Measurements from ENCODE around the gene FXR2. TPM values are rescaled to one million over a fixed set of nuclear protein-coding genes. Genes with fewer than 3 reads are reported as not detected.

FXR2 gene
- total RNA-seq, 4 donors from 2014 or later = 12.2 to 35.0 (median 25.1) TPM

GRCh38 chr17:7556627-7557026 is 58.1 kb downstream of the FXR2 start:
- TF ChIP-seq CTCF (IDR thresholded peaks at IDR 0.05; ENCODE audit: low read depth) = no peak

- no peak for TF ChIP-seq CTCF (IDR thresholded peaks at IDR 0.05; ENCODE audit: low read depth)
Measured at GRCh38 chr17:7555320-7555948, 59.3 kb downstream of the FXR2 start.

GRCh38 chr17:7553356-7553755 is 61.3 kb downstream of the FXR2 start:
- no peak for TF ChIP-seq CTCF (IDR thresholded peaks at IDR 0.05; ENCODE audit: low read depth)

- no peak for TF ChIP-seq CTCF (IDR thresholded peaks at IDR 0.05; ENCODE audit: low read depth)
Measured at GRCh38 chr17:7552621-7553051, 62.1 kb downstream of the FXR2 start.

GRCh38 chr17:7551396-7551795 is 63.3 kb downstream of the FXR2 start:
- TF ChIP-seq CTCF (IDR thresholded peaks at IDR 0.05; ENCODE audit: low read depth) = no peak

GRCh38 chr17:7550344-7550743 is 64.4 kb downstream of the FXR2 start:
- TF ChIP-seq CTCF (IDR thresholded peaks at IDR 0.05; ENCODE audit: low read depth) = no peak

GRCh38 chr17:7549401-7550055 is 65.2 kb downstream of the FXR2 start:
- no peak for TF ChIP-seq CTCF (IDR thresholded peaks at IDR 0.05; ENCODE audit: low read depth)
